Muscle of back (tissue), 11 donors: ENCODE results near the gene SSH3. TPM values are rescaled to one million over a fixed set of nuclear protein-coding genes. Genes with fewer than 3 reads are reported as not detected.

Experiments
- DNase-seq, 3 donors: peaks; one replicate each; pipeline versions ENCODE4 v3.0.0 to v3.0.0-alpha.2; 2013
- polyA plus RNA-seq, 10 donors: library from polyadenylated mRNA; unstranded; fragments of 120-200 nt; gene quantifications; one replicate each; pipeline ENCODE4 v1.2.1, GENCODE V29; 2013; ENCODE audit not compliant: insufficient read length in 10 of 10

The SSH3 gene
- polyA plus RNA-seq, 10 donors, result 11.6 to 19.0 (median 14.6) TPM

- DNase-seq, result no peak
Measured at GRCh38 chr11:67278939-67279588, 24.3 kb upstream of the SSH3 start.

- no peak for DNase-seq
Measured at GRCh38 chr11:67279589-67280340, 23.6 kb upstream of the SSH3 start.

GRCh38 chr11:67280341-67280787, 23.0 kb upstream of the SSH3 start:
- DNase-seq, result no peak

DNA sequence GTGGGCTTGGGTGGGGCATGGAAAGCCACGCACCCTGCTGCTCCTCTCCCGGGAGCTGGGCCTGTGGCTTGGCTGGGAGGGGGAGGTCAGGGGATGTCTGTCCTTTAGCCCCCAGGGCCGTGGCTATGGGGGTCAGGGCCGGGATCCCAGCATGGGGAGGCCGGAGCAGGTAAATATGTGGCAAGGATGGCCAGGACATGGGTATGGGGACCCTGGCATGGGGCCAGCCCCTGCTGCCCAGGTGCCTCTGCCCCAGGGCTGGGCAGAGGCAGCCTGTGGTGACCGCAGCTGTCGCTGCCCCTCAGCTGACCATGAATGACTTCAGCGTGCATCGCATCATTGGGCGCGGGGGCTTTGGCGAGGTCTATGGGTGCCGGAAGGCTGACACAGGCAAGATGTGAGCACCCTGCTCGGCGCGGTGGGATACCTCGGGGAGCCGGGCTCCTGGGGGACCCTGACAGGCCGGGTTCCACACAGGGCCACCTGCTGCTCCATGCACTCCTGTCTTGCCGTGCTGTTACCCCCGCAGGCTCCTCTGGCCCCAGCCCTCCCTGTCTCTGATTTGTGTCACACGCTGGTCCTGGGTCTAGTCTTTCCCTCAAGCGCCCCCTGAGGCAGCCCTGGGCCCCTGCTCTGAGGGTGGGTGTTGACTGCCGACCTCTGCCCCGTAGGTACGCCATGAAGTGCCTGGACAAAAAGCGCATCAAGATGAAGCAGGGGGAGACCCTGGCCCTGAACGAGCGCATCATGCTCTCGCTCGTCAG, 22.4 kb upstream of the SSH3 start:
- DNase-seq, result no peak

DNA sequence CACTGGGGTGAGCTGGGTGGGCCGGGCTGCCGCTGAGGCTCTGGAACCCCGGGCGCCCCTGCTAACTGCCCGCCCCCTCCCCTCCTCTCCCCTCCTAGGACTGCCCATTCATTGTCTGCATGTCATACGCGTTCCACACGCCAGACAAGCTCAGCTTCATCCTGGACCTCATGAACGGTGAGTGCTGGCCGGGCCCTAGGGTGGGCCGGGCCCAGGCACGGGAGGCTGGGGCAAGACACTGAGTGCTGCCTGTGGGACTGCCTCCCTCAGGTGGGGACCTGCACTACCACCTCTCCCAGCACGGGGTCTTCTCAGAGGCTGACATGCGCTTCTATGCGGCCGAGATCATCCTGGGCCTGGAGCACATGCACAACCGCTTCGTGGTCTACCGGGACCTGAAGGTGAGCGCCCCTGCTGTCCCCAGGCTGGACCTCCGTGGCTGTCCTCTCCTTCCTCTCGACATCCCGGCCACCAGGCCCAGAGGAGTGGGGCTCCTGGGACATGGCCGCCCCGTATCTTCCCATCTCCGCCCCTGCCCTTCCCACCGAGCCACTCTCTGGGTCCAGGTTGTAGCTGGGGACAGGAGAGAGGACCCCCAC, 21.7 kb upstream of the SSH3 start:
- no peak for DNase-seq

- no peak for DNase-seq
Measured at GRCh38 chr11:67282155-67282875, 21.0 kb upstream of the SSH3 start.

DNA sequence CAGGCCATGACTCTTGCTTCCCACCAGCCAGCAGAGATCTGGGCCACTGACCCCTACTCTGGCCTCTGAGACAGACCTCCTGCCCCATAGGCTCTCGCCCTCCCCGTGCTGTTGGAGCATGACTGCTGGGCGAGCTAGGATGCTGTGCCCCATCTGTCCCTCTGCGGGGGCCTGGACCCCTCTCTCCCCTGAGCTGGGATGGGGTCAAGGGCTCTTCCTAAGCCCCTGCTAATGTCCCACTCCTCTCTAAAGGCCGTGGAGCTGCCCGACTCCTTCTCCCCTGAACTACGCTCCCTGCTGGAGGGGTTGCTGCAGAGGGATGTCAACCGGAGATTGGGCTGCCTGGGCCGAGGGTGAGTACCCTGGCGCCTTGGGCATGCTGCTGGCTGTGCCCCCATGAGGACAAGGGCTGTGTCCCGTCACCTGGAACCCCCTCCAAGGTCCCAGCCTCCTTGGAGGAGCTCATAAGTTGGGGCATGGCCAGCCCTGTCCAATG, 20.4 kb upstream of the SSH3 start:
- no peak for DNase-seq

DNA sequence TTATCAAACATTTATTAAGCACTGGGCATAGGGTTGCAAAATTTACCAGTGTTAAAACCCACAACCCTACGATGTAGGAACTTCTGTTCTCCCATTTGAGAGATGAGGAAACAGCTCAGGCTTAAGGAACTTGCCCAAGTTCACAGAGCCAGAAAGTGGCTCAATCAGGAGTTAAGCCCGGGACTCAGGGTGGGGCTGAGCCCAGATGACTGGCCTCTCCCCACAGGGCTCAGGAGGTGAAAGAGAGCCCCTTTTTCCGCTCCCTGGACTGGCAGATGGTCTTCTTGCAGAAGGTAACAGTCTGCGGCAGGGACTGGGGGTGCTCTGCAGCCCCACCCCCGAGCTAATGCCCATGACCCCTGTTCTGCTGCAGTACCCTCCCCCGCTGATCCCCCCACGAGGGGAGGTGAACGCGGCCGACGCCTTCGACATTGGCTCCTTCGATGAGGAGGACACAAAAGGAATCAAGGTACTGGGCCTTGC, 19.8 kb upstream of the SSH3 start:
- no peak for DNase-seq

DNA sequence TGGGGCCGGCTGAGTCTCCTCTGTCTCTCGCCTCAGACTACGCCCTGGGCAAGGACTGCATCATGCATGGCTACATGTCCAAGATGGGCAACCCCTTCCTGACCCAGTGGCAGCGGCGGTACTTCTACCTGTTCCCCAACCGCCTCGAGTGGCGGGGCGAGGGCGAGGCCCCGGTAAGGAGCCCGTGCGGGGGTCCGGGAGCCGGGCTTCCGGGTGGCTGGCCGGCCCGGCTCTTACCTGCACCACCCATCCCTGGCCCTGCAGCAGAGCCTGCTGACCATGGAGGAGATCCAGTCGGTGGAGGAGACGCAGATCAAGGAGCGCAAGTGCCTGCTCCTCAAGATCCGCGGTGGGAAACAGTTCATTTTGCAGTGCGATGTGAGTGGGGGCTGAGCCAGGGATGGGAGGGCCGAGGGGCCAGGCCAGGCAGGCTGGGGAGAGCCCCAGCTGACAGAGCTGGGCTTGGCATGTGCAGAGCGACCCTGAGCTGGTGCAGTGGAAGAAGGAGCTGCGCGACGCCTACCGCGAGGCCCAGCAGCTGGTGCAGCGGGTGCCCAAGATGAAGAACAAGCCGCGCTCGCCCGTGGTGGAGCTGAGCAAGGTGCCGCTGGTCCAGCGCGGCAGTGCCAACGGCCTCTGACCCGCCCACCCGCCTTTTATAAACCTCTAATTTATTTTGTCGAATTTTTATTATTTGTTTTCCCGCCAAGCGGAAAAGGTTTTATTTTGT, 18.4 kb upstream of the SSH3 start:
- DNase-seq, result no peak

DNA sequence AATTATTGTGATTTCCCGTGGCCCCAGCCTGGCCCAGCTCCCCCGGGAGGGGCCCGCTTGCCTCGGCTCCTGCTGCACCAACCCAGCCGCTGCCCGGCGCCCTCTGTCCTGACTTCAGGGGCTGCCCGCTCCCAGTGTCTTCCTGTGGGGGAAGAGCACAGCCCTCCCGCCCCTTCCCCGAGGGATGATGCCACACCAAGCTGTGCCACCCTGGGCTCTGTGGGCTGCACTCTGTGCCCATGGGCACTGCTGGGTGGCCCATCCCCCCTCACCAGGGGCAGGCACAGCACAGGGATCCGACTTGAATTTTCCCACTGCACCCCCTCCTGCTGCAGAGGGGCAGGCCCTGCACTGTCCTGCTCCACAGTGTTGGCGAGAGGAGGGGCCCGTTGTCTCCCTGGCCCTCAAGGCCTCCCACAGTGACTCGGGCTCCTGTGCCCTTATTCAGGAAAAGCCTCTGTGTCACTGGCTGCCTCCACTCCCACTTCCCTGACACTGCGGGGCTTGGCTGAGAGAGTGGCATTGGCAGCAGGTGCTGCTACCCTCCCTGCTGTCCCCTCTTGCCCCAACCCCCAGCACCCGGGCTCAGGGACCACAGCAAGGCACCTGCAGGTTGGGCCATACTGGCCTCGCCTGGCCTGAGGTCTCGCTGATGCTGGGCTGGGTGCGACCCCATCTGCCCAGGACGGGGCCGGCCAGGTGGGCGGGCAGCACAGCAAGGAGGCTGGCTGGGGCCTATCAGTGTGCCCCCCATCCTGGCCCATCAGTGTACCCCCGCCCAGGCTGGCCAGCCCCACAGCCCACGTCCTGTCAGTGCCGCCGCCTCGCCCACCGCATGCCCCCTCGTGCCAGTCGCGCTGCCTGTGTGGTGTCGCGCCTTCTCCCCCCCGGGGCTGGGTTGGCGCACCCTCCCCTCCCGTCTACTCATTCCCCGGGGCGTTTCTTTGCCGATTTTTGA, 17.5 kb upstream of the SSH3 start:
- DNase-seq, result no peak

- DNase-seq, result no peak
Measured at GRCh38 chr11:67286621-67287333, 16.6 kb upstream of the SSH3 start.

DNA sequence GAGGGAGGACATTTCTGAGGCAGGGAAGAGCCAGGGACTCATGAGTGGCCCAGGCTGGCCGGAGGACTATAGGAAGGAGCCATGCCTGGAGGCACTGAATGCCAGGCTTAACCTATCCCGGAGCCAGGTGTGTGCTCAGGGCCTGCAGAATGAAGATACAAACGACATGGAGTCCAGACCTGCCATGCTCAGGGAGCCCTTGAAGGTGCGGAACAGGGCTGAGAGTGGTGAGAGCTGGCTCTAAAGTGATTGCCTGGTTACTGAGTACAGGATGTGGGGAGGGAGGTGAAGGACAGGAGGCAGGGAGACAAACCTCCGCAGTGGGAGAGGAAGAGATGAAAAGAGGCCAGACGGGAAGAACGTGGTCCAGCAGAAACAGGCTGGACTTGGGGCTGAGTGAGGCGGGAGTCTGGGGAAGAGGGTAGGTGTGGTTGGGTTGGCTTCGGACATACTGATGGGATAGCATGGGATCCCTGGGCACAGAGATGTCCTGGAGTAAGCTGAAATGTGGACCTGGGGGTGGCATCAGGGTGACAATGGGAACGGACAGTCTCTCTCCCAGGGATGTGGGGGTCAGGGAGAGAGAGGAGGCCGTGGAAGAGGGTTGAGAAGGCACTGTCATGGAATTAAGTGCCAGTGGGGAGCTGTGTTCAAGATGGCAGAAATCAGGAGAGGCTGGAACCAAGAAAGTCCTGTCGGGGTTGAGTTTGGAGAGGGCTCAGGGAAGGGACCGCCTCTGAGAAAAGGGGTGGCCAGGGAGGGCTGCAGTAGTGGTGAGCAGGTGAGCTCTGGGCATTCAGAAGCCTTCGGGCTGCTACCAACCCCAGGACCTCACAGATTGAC, 15.8 kb upstream of the SSH3 start:
- no peak for DNase-seq

DNA sequence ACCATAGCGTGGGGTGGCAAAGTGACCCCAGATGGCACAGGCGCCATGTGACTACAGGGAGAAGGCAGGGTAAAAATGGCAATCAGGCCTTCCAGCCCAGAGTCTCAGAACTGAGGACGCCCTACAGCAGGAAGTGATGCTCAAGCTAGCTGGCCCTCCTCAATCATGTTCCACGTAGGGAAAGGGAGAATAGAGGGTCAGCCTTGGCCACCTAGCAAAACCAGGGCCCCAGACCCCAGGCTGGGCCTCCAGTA, 15.2 kb upstream of the SSH3 start:
- no peak for DNase-seq

GRCh38 chr11:67288452-67289225, 14.7 kb upstream of the SSH3 start:
- peak; percentile 81 to 98 (median 93) for DNase-seq

GRCh38 chr11:67289226-67289650, 14.1 kb upstream of the SSH3 start, which contains the start of gene ANKRD13D:
ANKRD13D (plus strand) TSS chr11:67289303; CDS start chr11:67289461, 158 bp downstream.
- DNase-seq, result no peak

- DNase-seq, result no peak
Measured at GRCh38 chr11:67289651-67290479, 13.5 kb upstream of the SSH3 start.
